Psoas muscle (tissue), 8 donors: ENCODE data around the gene TAF13. TPM values are rescaled to one million over a fixed set of nuclear protein-coding genes. Genes with fewer than 3 reads are reported as not detected.
"Not testable (repeated sequence)": the region's sequence is repeated elsewhere in the genome, so short reads cannot be mapped to it uniquely, and the experiment has no call there.

ENCODE experiments used
- ATAC-seq, 4 donors: fragments of 200-7000 bp; cut with Tn5 transposase; one replicate each; pipeline ENCODE4 v1.9.1; 2020; ENCODE audit warnings: moderate library complexity in 3 of 4, mild to moderate bottlenecking in 2 of 4
- DNase-seq, 2 donors: peaks; one replicate each; pipeline ENCODE4 v3.0.0-alpha.2; 2020
- H3K27ac ChIP-seq: fragments of 200-600 bp; one replicate; pipeline ENCODE4 v1.8.0; 2022
- H3K27me3 ChIP-seq, 3 donors: fragments of 200-600 bp in 1 of 3; one replicate each; pipeline versions ENCODE4 v1.6.1 to v1.8.0; 2013 to 2022; ENCODE audit warnings: low read length in 2 of 3, mild to moderate bottlenecking in 2 of 3, moderate library complexity in 1 of 3; ENCODE audit not compliant: insufficient read depth in 3 of 3
- H3K36me3 ChIP-seq, 2 donors: fragments of 200-600 bp in 1 of 2; one replicate each; pipeline versions ENCODE4 v1.6.1 to v1.8.0; 2013 to 2022; ENCODE audit warnings: low read depth in 1 of 2, mild to moderate bottlenecking in 1 of 2, moderate library complexity in 1 of 2; ENCODE audit not compliant: insufficient read depth in 1 of 2
- H3K4me1 ChIP-seq: fragments of 200-600 bp; one replicate; pipeline ENCODE4 v1.8.0; 2022
- H3K4me3 ChIP-seq: fragments of 200-600 bp; one replicate; pipeline ENCODE4 v1.8.0; 2022; ENCODE audit warnings: mild to moderate bottlenecking
- H3K9me3 ChIP-seq: fragments of 200-600 bp; one replicate; pipeline ENCODE4 v1.8.0; 2022
- CTCF ChIP-seq: fragments of 200-600 bp; IDR thresholded peaks from one replicate; pipeline ENCODE4 v1.8.0; 2022; ENCODE audit warnings: antibody characterized with exemption
- WGBS, 3 donors: extraction: QIAGEN DNeasy Blood & Tissue Kit; methylation state at CpG; one replicate each; pipeline versions ENCODE4 v1.1.6 to v1.1.7; 2013; 5-methylcytosine and 5-hydroxymethylcytosine counted together
- intact Hi-C, 2 donors: fragments of 100-400 bp; cut with DNase I; formaldehyde crosslinking; loops; one replicate each; pipeline versions ENCODE4 v1.11.0 to v1.14.2; 2022
- polyA plus RNA-seq, 3 donors: library from polyadenylated mRNA; stranded (reverse); fragments of 200-250 nt; gene quantifications; one replicate each; pipeline ENCODE4 v1.2.3, GENCODE V29; 2013
- total RNA-seq, 4 donors: library from RNA; stranded (reverse); fragmentation: NEBNext Ultra II Directional in 2 of 4; extraction: Animal tissue kit (Norgen Biotek cat#: 25700) in 2 of 4; gene quantifications; one replicate each; pipeline versions ENCODE4 v1.2.1 to v1.2.4, GENCODE V29; 2021 to 2023
- donor health status: healthy with polysubstance abuse.
- donor health status: DM: no; HTN: no; CAD: no; lungs with moderate emphysema.
- donor health status: Bipolar disorder and iron deficiency.
- donor health status: healthy.
- donor health status: DM: yes; HTN: yes; CAD: no.
- donor health status: DM: no; HTN: no; CAD: no.
- donor health status: DM: no; HTN: no; CAD: no.
- donor health status: DM: yes; HTN: yes; CAD: no.

Gene TAF13
- total and polyA plus RNA-seq, 7 donors: 61.5 to 228 (median 77.0) TPM

DNA sequence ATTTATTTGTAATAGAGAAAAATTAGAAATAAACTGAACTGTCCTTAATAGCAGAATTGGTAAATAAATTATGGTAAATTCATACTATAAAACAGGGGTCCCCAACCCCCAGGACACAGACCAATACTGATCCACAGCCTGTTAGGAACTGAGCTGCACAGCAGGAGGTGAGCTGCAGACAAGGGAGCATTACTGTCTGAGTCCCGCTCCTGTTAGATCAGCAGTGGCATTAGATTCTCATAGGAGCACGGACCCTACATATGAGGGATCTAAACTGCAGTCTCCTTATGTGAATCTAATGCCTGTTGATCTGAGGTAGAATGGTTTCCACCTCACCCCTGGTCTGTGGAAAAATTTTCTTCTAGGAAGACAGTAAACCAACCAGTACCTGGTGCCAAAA is 41.4 kb downstream of the TAF13 start:
- DNase-seq: no peak
- no peak for ATAC-seq
- no peak overlapping the region for H3K27ac ChIP-seq
- H3K4me1 ChIP-seq: no peaks in the 10 kb centered on the region
- no peaks in the 10 kb centered on the region for H3K36me3 ChIP-seq
- H3K27me3 ChIP-seq: no peaks in the 10 kb centered on the region
- TF ChIP-seq CTCF: no peak
- no peak overlapping the region for H3K4me3 ChIP-seq
- WGBS, 3 donors: 90 to 94% (median 94%) methylated on average over 2 of the region's 2 CpGs
- intact Hi-C loops: loop anchor here in 1 of 2 donors (2.0 kb wide), 1 partner anchor 20 kb away; no protein-coding TSS in a partner anchor
- no peaks in the 10 kb centered on the region for H3K9me3 ChIP-seq

- intact Hi-C loops, H3K4me3 ChIP-seq, DNase-seq, H3K9me3 ChIP-seq, H3K4me1 ChIP-seq, H3K36me3 ChIP-seq, H3K27me3 ChIP-seq, H3K27ac ChIP-seq, ATAC-seq: not testable (repeated sequence)
- 85 to 88% (median 87%) methylated on average over 8 of the region's 8 CpGs for WGBS, 3 donors
Measured at GRCh38 chr1:109029493-109029892, 46.3 kb downstream of the TAF13 start.

DNA sequence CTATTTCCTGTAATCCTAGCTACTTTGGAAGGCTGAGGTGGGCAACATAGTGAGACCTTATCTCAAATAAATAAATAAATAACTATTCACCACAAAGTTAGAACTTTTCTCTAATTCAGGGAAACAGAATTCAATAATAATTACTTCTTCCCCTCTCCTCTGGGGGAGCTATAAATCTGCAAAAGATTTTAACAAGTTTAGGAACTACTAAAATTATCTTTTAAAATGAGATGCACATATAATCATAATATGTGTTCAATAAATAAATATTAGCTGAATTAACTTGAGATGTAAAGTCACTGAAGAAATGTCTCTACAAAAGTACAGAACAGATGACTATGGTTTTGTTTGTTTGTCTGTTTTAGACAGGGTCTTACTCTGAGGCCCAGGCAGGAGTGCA is 48.0 kb downstream of the TAF13 start:
- intact Hi-C loops: no loop called here
- DNase-seq (no peak), ATAC-seq (no peak)
- H3K27me3 ChIP-seq: no peaks in the 10 kb centered on the region
- no peak overlapping the region for H3K4me3 ChIP-seq
- no peaks in the 10 kb centered on the region for H3K4me1 ChIP-seq
- H3K36me3 ChIP-seq: no peaks in the 10 kb centered on the region
- no peaks in the 10 kb centered on the region for H3K9me3 ChIP-seq
- TF ChIP-seq CTCF: no peak
- H3K27ac ChIP-seq: no peak overlapping the region

DNA sequence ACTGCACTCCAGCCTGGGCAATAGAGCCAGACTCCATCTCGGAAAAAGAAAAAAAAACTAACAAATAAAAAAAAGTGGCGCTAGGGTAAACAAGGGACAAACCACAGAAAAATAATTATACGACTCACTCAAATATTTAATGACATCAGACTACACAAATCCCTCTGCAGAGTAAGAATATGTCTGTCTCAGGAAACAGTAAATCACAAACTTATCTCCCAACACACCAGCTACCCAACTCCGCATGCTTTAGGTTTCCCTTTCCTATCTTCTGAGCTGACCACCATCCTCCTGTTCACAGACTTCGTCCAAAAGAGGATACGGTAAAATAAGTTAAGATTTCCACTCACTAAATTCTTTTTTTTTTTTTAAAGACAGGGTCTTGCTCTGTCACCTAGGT is 50.1 kb downstream of the TAF13 start:
- WGBS, 3 donors: 94 to 97% (median 97%) methylated on average over 6 of the region's 6 CpGs

GRCh38 chr1:109024646-109025045 is 51.2 kb downstream of the TAF13 start:
- no peak for TF ChIP-seq CTCF
- H3K9me3 ChIP-seq: no peaks in the 10 kb centered on the region
- peaks cover 0 to 6% of the 10 kb centered on the region in 2 donors for H3K36me3 ChIP-seq
- H3K27me3 ChIP-seq: no peaks in the 10 kb centered on the region
- no peak for ATAC-seq
- no peak overlapping the region for H3K4me3 ChIP-seq
- no peak overlapping the region for H3K27ac ChIP-seq
- 95 to 98% (median 97%) methylated on average over 2 of the region's 2 CpGs for WGBS, 3 donors
- DNase-seq: no peak
- no peaks in the 10 kb centered on the region for H3K4me1 ChIP-seq
- intact Hi-C loops: no loop called here

More for the DNA sequence above, 50.1 kb downstream of the TAF13 start:
- no peak for ATAC-seq
- Histone ChIP-seq H3K36me3 (peaks cover 0 to 6% of the 10 kb centered on the region in 2 donors), H3K4me3 (no peak overlapping the region), H3K27ac (no peak overlapping the region), H3K4me1 (no peaks in the 10 kb centered on the region), H3K9me3 (no peaks in the 10 kb centered on the region), H3K27me3 (no peaks in the 10 kb centered on the region)
- intact Hi-C loops: no loop called here
- DNase-seq: no peak
- no peak for TF ChIP-seq CTCF
